ENCODE results near the gene FXYD6. TPM values are rescaled to one million over a fixed set of nuclear protein-coding genes. Genes with fewer than 3 reads are reported as not detected.

FXYD6 gene
- polyA plus RNA-seq, 3 donors: 116 to 131 (median 122) TPM

- DNase-seq (ENCODE audit: extremely low read depth in 1 of 11, low read depth in 9 of 11, low spot score in 4 of 11): no peak
Observed at GRCh38 chr11:117914991-117915618, 38.6 kb upstream of the FXYD6 start.

- no peak for DNase-seq (ENCODE audit: extremely low read depth in 1 of 11, low read depth in 9 of 11, low spot score in 4 of 11)
Observed at GRCh38 chr11:117914398-117914761, 37.9 kb upstream of the FXYD6 start.

GRCh38 chr11:117913736-117914397, 37.4 kb upstream of the FXYD6 start:
- DNase-seq (ENCODE audit: extremely low read depth in 1 of 11, low read depth in 9 of 11, low spot score in 4 of 11): no peak

- no peak for DNase-seq (ENCODE audit: extremely low read depth in 1 of 11, low read depth in 9 of 11, low spot score in 4 of 11)
Observed at GRCh38 chr11:117912497-117912896, 36.0 kb upstream of the FXYD6 start.

DNA sequence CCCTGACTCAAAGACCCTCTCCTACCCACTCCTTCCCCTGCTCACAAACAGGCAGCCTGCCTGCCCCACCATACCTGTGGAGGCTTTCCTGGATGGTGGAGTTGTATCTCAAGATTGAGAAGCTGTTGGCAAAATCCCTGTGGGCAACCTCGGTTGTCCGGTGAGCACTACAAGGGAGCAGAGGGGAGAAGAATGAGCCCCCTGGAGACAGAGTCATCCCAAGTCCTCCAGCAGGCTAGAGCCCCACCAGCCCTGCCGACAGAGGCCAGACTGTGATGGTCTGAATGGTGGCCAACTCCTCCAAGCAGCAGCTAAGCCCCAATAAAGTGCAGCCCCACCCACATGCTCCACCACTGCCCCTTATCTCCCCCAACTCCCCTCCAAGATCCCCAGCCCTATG, 35.2 kb upstream of the FXYD6 start:
- no peak for DNase-seq (ENCODE audit: extremely low read depth in 1 of 11, low read depth in 9 of 11, low spot score in 4 of 11)

DNA sequence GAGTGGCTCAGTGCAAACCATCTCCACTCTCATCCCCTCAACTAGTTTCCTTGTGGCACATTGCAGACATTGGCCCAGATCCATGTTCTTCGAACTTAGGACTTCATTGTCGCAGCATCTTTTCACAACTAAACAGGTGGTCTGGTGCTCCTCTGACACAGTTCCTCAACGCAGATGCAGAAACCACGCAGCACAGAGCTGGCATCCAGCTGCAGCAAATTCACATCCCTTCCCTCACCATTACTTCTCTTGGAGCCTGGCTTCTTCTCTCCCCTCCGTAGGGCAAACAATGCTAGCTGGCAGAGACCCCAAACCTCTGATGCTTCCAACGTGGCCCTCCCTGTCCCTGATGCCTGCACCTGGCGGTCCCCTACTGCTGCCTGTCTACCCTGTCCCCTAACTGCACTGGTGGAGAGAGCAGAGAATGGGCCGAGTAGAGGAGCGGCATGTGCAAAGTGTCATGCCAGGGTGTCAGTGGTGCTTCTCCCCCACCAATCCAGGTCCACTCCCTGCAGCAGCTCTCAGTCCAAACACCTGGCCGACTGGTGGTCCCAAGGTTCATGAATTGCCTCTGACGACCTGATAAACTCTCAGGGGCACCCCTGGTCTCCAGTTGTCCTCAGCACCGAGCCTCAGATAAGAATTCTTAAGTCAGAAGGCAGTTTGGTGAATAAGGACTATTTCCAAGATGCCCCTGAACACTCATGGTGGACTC, 34.6 kb upstream of the FXYD6 start:
- DNase-seq (ENCODE audit: extremely low read depth in 1 of 11, low read depth in 9 of 11, low spot score in 4 of 11): no peak

GRCh38 chr11:117910525-117910924, 34.1 kb upstream of the FXYD6 start:
- DNase-seq (ENCODE audit: extremely low read depth in 1 of 11, low read depth in 9 of 11, low spot score in 4 of 11): no peak

DNA sequence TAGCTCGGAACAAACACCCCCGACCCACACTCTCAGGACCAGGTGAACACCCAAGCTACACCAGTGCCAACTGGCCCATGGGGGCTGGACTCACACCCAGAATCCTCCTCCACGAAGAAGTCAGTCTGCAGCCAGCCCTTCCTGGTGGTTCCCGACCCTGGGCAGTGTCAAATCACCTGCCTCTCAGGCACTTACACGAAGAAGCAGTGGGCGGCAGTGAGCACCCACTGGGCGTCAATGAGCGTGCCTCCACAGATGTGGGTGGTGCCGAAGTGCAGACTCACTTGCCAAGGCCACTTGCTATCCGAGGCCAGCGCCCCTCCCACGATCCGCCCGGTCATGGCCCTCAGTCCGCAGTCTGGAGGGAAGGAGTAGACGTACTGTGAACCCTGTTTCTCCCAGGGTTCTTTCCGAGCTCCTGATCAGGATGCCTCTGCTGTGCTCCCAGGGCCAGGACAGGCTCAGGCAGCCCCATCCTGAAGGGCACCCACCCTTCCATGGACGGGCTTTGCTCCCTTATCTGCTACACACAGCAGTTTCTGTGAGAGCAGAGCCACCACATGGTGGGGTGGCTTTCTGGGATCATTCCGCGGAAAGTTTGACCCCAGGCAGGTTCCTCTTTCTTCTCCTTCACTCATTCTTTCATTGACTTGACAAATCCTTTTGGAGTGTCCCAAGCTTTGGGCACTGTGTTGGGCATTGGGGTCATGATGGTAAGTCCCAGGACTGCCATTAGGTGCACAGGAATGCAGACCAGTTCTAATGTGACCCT, 33.3 kb upstream of the FXYD6 start:
- DNase-seq (ENCODE audit: extremely low read depth in 1 of 11, low read depth in 9 of 11, low spot score in 4 of 11): no peak

DNA sequence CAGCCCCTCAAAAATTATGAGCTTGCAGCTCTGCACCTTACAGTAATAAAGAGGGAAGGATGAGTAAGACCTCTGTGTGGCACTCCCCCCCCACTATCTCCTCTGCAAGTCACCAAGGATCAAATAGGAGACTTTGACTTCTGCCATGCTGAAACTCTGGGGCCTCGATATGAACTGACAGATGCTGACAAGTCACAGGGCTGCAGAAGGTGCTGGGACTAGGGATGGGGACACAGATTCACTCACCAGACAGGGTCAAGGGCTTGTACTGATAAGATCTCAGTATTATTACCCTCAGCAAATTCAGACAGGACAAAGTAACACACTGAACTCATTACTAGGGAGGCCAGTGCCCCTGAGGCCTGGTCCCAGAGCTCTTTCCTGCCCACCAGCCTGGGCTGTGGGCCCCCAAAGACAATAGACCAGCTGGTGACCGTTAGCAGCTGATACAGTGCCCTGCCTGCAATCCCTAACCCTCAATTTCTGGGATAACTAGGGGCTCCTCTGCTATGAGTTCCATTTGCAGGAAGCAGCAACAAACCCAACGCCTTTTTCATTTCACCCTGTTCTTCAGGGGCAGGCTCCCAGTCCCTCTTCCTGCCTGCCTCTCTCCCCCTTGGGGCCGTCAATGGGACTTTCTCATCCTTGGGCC, 32.6 kb upstream of the FXYD6 start:
- DNase-seq (ENCODE audit: extremely low read depth in 1 of 11, low read depth in 9 of 11, low spot score in 4 of 11): no peak

DNA sequence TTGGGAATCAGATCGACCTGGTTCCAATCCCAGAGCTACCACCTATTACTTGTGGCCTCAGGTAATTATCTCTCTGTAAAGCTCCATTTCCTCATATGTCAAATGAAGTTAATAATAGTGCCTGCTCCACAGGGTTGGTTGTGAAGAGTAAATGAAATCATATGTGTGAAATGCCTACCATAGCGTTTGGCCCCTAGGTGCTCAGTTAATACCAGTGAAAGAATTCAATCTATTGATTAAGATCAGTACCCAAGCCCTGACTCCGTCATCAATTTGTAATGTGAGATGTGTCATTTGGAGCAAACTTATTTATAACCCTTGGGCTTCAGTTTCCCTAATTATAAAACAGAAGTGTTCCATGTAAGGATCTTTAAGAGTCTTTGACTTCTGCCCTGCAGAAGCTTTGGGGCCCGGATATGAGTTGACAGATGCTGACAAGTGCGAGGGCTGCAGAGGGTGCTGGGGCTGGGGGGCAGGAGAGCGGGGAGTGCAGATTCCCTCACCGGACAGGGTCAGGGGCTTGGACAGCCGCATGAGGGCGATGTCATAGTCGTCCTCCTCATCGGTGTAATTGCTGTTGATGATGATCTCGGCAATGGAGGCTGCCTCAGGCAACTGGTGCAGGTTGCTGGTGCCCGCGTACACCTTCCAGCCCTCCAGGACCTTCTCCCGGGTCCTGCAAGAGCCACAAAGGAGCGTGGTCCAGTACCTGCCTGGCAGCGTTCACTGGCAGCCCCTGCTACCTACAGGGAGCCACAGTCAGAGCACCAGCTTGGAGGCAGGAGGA, 31.8 kb upstream of the FXYD6 start:
- no peak for DNase-seq (ENCODE audit: extremely low read depth in 1 of 11, low read depth in 9 of 11, low spot score in 4 of 11)

GRCh38 chr11:117907276-117908108, 31.0 kb upstream of the FXYD6 start:
- peak in 10 of 11 donors; percentile 35 to 67 (median 58) for DNase-seq (ENCODE audit: extremely low read depth in 1 of 11, low read depth in 9 of 11, low spot score in 4 of 11)

- no peak for DNase-seq (ENCODE audit: extremely low read depth in 1 of 11, low read depth in 9 of 11, low spot score in 4 of 11)
Observed at GRCh38 chr11:117906710-117907109, 30.3 kb upstream of the FXYD6 start.

DNA sequence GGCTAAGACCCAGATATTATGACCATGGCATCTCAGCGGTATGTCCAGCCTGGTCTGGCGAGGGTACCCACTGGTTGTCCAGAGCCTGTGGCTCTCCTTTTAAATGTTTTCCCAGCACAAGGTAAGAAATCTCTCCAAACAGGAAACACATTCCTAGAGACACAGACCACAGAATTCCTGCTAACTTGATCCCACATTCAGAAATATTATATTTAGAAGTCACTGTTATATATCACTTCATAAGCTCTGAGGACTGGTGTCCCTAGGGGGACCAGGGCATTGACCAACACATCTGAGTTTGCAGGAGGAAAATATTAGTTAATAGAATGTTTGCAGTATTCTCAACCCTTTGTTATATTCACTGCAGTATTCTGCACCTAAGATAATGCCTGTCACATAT, 29.7 kb upstream of the FXYD6 start:
- DNase-seq (ENCODE audit: extremely low read depth in 1 of 11, low read depth in 9 of 11, low spot score in 4 of 11): no peak

GRCh38 chr11:117905524-117905923, 29.1 kb upstream of the FXYD6 start:
- DNase-seq (ENCODE audit: extremely low read depth in 1 of 11, low read depth in 9 of 11, low spot score in 4 of 11): no peak

DNA sequence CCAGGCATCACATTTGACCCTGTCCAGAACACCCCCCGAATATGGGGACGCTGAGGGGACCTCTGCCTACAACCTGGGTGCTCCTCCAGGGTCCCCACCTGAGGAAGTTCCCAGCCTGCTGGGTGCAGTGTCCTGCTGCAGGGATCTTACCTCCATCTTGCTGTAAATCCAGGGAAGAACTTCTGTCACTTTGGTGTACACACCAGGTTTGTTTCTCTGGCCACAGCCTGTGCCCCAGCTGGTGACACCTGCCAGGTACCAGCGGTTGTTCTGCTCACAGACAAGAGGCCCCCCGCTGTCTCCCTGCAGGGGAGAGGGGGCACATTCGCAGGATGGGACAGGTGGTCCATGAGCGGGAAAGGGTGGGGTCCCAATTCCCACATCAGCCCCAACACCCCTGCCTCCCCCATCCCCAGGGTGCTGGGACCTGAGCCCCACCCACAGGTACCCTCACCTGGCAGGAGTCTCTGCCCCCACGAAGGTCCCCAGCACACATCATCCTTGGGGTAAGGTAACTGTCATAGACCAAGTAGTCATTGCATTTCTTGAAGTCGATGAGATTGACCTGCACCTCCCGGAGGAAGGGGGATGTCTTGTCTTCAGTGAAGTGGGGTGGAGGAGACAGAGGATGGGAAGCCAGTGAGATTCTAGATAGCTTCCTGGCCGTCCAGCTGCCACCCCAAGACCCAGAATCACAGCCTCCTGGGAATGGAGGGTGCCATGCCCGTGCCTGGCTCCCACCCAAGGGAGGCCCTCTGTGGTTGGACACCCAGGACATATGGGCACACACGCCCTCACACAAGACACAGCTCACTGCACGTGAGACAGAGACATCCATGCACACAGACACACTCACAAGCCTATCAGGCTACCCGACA, 27.3 kb upstream of the FXYD6 start:
- DNase-seq (ENCODE audit: extremely low read depth in 1 of 11, low read depth in 9 of 11, low spot score in 4 of 11): no peak

DNA sequence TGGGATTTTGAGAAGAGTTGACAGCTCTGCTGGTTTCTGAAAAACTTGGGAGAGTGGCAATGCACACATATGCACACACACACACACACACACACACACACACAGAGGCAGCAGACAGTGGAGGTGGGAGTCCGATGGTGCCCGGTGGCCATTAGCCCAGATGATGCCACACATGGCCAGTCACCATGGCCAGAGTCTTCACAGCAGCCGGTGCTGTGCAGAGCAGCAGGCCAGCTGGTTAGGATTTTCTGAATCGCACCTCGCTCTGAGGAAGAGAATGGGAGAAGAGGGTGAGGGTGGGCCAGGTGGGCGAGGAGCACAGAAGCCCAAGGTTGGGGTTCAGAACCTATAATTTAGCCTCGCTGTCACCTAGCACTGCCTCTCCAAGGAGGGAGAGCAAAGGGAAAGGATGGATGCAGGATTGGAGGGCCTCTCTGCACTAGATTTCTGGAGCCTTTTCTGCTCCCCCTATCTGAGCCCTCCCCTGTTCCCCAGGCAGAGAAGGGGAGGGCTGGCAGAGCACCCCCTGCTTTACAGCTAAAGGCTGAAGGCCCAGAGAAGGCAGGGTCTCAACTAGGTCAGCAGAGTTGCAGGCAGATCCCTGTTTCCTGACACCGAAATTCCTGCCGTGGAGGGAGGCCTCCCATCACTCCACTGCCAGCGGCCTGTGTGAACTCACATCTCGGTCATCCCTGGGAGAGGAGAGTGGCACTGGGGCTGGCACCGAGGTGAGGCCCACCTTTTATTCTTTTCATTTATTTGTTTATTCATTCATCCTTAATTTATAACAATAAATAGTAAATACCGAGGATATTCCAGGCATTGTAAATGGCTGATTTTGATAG, 25.8 kb upstream of the FXYD6 start:
- no peak for DNase-seq (ENCODE audit: extremely low read depth in 1 of 11, low read depth in 9 of 11, low spot score in 4 of 11)

All from renal cortex interstitium (tissue), 11 donors.